ENCODE results near the gene A1BG. TPM values are rescaled to one million over a fixed set of nuclear protein-coding genes. Genes with fewer than 3 reads are reported as not detected.

Gene A1BG
- total RNA-seq, 2 donors from 2014 or later: 25.4 to 33.2 TPM

DNA sequence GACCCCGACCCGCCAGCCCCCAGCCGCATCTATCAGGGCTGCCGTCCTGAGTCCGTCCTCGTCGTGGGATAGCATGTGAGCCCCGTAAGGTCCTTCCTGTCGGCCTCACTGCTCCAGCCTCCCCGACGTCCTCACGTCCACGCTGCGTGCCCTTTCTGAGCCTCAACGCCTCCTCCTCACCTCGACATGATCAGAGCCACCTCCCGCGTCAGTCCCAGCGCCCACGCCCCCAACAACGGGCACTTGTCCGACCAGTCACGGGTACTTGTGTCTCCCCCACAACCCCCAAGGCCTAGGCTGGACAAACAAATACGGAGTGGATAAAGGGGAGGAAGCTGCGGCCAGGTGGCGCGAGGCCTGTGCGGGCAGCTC is 8.6 kb upstream of the A1BG start:
- H3K4me3 Mint-ChIP-seq: peak overlapping the region; percentile 92 to 99
- H3K4me1 Mint-ChIP-seq (ENCODE audit: low read depth): peaks cover 19% of the 10 kb centered on the region
- peak overlapping the region; percentile 91 for H3K27ac Mint-ChIP-seq
- H3K9me3 Mint-ChIP-seq: no peaks in the 10 kb centered on the region
- peak; percentile 65 to 73 for DNase-seq
- peak; percentile 26 to 41 for ATAC-seq (replicated peaks in 1 of 2)
- H3K27me3 Mint-ChIP-seq (ENCODE audit: low read depth): no peaks in the 10 kb centered on the region
- H3K36me3 Mint-ChIP-seq (ENCODE audit: insufficient read depth in 2 of 2): peaks cover 0 to 1% of the 10 kb centered on the region in 2 donors

DNA sequence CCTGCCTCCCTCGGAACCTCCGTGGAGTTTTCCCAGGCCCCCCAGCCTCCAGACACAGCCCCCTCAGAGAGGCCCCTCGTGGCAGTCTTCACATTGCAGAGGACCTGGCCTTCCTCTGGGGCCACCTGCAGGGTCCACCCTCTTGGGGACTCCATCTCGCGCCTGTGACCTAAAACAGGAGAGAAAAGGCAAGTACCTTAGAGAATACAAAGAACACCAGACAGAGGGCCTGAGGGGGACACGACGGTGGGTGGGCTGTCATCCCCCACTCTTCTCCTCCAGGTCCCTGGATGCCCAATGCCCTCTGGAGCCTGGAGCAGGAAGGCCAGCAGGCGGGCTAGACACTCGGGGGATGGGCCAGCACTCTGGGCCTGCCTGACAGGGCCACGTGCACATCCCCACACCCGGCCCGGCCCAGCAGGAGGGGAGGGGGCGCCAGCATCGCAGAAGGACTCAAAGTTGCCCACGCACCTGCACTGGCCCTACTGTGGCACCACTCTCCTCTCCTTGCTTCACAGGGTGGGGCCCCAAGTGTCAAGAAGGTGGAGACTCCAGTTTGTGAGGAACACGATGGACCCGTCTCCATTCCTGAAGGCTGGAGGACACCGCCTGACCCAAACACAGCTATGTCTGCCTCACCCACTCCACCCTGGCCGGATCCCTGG is 4.3 kb upstream of the A1BG start:
- DNase-seq: no peak
- Mint-ChIP-seq H3K4me1 (ENCODE audit: low read depth) (peaks cover 14% of the 10 kb centered on the region), H3K36me3 (ENCODE audit: insufficient read depth in 2 of 2) (peaks cover 0 to 1% of the 10 kb centered on the region in 2 donors), H3K9me3 (no peaks in the 10 kb centered on the region), H3K27ac (no peak overlapping the region), H3K4me3 (peak overlapping the region in 1 of 2 donors; percentile 37), H3K27me3 (ENCODE audit: low read depth) (no peaks in the 10 kb centered on the region)
- ATAC-seq (replicated peaks in 1 of 2): no peak

DNA sequence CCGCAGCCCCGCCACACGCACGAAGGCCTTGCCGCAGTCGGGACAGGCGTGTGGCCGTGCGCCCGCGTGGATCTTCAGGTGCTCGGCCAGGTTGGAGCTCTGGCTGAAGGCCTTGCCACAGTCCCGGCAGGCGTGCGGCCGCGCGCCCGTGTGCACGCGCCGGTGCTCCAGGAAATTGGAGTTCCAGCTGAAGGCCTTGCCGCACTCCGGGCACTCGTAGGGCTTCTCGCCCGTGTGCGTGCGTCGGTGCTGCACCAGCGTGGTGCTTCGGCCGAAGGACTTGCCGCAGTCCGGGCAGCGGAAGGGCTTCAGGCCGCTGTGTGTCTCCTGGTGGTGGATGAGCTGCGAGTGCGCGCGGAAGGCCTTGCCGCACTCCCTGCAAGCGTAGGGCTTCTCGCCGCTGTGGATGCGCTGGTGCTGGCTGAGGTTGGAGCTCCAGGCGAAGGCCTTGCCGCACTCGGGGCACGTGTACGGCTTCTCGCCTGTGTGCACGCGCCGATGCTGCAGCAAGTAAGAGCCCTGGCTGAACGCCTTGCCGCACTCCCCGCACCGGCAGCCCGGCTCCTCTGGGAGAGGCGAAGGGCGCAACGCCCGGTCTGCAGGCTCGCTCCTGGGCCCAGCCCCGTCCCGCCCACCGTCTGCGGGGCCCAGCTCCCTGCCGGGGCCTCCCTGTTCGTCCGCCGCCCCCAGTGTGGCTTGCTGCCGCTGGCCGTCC is 3.6 kb upstream of the A1BG start:
- peaks cover 11% of the 10 kb centered on the region for H3K4me1 Mint-ChIP-seq (ENCODE audit: low read depth)
- no peaks in the 10 kb centered on the region for H3K36me3 Mint-ChIP-seq (ENCODE audit: insufficient read depth in 2 of 2)
- no peak for DNase-seq
- H3K27ac Mint-ChIP-seq: no peak overlapping the region
- peak overlapping the region; percentile 63 to 64 for H3K4me3 Mint-ChIP-seq
- H3K27me3 Mint-ChIP-seq (ENCODE audit: low read depth): no peaks in the 10 kb centered on the region
- H3K9me3 Mint-ChIP-seq: no peaks in the 10 kb centered on the region
- no peak for ATAC-seq (replicated peaks in 1 of 2)

DNA sequence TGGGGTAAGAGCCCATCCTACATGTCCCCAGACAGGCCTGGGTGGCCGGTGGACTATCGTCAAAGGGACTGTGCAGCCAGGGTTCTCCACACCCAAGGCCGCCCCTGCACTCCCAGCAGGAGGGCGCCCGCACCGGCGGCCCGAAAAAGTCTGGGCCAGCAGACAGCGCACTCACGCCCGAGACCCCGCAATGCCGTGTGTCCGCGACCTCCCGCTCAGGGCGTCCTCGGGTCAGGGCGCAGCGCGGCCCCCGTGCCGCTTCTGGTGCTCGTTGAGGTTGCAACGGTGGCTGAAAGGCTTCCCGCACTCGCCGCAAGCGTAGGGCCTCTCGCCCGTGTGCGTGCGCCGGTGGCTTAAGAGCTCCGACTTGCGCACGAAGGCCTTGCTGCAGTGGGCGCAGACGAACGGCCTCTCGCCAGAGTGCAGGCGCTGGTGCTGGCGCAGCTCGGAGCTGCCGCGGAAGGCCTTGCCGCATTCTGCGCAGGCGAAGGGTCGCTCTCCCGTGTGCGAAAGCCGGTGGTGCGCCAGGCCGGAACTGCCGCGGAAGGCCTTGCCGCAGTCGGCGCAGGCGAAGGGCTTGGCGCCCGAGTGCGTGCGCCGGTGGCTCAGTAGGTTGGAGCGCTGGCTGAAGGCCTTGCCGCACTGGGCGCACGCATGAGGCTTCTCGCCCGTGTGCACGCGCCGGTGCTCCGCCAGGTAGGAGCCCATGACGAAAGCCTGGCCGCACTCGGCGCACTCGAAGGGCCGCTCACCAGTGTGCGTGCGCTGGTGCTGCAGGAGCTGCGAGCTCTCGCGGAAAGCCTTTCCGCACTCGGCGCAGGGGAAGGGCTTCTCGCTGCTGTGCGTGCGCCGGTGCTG is 2.8 kb upstream of the A1BG start:
- peak overlapping the region; percentile 63 to 64 for H3K4me3 Mint-ChIP-seq
- H3K27me3 Mint-ChIP-seq (ENCODE audit: low read depth): no peaks in the 10 kb centered on the region
- peaks cover 3% of the 10 kb centered on the region for H3K4me1 Mint-ChIP-seq (ENCODE audit: low read depth)
- DNase-seq (peak; percentile 38 to 42), ATAC-seq (replicated peaks in 1 of 2) (peak; percentile 63 to 71)
- no peaks in the 10 kb centered on the region for H3K36me3 Mint-ChIP-seq (ENCODE audit: insufficient read depth in 2 of 2)
- H3K27ac Mint-ChIP-seq: no peak overlapping the region
- H3K9me3 Mint-ChIP-seq: no peaks in the 10 kb centered on the region

DNA sequence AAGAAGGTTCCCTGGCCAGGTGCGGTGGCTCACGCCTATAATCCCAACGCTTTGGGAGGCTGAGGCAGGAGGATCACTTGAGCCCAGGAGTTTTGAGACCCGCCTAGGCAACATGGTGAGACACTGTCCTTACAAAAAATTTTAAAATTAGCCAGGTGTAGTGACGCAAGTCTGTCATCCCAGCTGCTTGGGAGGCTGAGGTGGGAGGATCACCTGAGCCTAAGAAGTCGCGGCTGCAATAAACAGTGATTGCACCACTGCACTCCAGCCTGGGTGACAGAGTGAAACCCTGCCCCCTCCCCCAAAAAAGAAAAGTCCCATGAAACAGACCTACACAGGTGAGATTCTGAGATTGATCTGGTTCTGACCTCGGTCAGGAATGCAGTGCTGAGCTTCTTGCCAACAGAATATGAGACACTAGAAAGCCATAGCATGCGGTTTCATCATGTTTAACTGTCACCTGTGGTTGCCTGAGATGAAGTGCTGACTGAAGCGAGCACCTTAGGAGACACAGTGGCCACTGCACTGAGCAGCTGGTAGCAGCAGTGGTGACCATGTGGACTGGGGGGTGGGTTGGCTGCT is 2.0 kb upstream of the A1BG start:
- Mint-ChIP-seq H3K9me3 (no peaks in the 10 kb centered on the region), H3K27ac (no peak overlapping the region), H3K36me3 (ENCODE audit: insufficient read depth in 2 of 2) (no peaks in the 10 kb centered on the region), H3K27me3 (ENCODE audit: low read depth) (no peaks in the 10 kb centered on the region), H3K4me1 (ENCODE audit: low read depth) (no peaks in the 10 kb centered on the region), H3K4me3 (peak overlapping the region in 1 of 2 donors; percentile 37)
- DNase-seq: no peak
- no peak for ATAC-seq (replicated peaks in 1 of 2)

DNA sequence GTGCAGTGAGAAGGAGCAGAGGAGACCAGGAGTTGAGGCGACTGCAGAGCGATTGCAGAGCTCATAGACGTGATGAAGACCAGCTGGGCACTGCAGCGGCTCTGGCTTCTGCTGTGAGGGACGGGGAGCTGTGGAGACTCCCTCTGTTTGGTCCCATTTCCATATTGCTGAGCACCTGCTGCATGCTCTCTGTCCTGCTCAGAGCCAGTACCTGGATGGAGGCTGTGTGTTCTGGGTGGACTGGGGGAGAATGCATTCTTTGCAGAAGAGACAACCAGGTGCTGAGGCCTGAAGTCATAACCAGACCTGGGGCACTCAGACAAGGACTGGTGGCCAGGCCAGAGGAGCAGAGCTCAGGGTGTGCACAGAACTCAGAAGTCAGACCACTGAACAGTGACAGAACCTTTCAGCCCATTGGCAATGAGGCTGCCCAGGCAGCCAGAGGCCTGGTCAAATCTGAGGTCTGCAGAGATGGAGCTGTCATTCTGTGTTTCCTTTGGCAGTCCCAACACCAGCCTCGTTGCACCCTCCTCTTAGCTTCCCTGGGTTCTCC is 1.3 kb upstream of the A1BG start:
- ATAC-seq (replicated peaks in 1 of 2) (no peak), DNase-seq (no peak)
- H3K27ac Mint-ChIP-seq: no peak overlapping the region
- H3K27me3 Mint-ChIP-seq (ENCODE audit: low read depth): no peaks in the 10 kb centered on the region
- no peak overlapping the region for H3K4me3 Mint-ChIP-seq
- peaks cover 4% of the 10 kb centered on the region for H3K4me1 Mint-ChIP-seq (ENCODE audit: low read depth)
- peaks cover 1 to 2% of the 10 kb centered on the region in 2 donors for H3K36me3 Mint-ChIP-seq (ENCODE audit: insufficient read depth in 2 of 2)
- no peaks in the 10 kb centered on the region for H3K9me3 Mint-ChIP-seq

DNA sequence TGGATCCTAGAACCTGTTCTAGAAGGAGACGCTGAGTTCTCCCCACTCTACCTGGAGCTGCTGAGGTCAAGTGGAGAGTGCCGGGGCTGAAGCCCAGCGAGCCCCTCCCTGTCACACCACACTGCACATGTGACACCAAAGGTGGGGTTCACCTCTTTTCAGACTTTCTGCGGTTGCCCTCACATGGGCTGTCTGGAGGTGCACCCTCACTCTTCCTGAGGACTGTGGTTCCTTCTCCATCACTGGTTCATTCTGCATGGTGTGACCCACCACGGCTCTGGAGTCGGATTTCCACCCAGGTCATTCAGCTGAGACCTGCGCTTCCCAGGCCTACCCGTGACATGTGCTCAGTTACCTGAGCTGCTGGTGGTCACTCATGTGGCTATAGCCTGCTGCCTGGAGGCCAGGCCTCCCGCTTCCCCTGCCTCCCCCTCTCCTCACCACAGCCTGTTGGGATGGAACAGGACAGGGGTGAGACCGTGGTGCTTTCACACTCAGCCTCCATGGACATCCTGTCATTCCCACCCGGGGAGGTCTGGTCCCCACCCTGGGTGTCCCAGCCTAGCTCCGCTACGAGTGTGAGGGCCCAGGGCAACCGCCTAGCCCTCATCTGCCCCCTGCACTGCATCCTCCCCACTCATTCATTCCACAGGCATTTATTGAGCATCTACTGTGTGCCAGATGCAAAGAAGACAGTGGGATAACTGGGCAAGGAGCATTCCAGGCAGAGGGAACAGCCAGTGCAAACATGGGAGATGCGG is 605 bp upstream of the A1BG start:
- Mint-ChIP-seq H3K4me3 (no peak overlapping the region), H3K27ac (no peak overlapping the region), H3K36me3 (ENCODE audit: insufficient read depth in 2 of 2) (peaks cover 2 to 4% of the 10 kb centered on the region in 2 donors), H3K9me3 (no peaks in the 10 kb centered on the region), H3K27me3 (ENCODE audit: low read depth) (no peaks in the 10 kb centered on the region), H3K4me1 (ENCODE audit: low read depth) (peaks cover 11% of the 10 kb centered on the region)
- no peak for DNase-seq
- ATAC-seq (replicated peaks in 1 of 2): no peak

DNA sequence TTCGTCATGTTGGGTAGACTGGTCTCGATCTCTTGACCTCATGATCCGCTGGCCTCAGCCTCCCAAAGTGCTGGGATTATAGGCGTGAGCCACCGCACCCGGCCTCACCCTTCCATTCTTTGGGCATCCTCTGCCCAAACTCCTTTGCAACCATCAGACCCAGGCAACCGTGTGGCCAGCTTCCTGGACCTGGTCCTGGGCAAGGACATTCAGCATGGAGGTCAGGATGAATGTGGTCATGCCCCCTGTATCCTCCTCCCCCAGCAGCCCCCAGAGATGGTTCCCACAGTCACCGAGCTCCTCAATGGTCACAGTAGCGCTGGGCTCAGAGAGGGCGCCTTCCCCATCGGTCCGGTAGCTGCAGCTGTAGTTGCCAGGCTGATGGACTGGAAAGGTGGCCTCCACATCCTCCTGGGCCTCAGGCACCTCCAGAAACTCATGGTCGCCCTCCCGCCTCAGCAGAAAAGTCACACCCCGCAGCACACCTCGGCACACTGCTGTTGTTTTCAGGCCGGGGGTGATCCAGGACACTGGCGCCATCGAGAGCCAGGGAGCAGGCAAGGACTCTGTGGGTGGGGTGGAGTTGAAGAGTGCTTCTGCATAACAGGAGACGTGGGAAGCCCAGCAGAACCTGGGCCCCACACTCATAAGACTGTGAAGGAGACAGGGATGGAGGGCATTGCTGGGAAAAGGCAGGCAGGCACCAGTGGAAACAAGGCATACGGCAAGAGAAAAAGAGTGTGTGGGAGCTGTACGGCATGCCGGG is 1.1 kb downstream of the A1BG start:
- H3K4me1 Mint-ChIP-seq (ENCODE audit: low read depth): peaks cover 23% of the 10 kb centered on the region
- no peak for ATAC-seq (replicated peaks in 1 of 2)
- no peak overlapping the region for H3K27ac Mint-ChIP-seq

DNA sequence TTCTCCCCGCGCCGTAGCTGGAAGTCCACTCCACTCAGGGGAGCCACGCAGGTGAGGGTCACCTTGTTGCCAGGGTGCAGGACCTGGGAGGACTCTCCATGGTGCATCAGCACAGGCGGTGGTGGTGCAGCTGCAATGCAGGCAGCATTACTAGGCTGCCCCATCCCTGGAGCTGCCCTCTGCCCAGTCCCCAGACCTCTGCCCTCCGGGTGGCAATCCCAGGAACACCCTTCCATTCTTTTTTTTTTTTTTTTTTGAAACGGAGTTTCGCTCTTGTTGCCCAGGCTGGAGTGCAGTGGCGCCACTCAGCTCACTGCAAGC is 1.8 kb downstream of the A1BG start:
- H3K27ac Mint-ChIP-seq: no peak overlapping the region
- ATAC-seq (replicated peaks in 1 of 2): no peak
- no peaks in the 10 kb centered on the region for H3K27me3 Mint-ChIP-seq (ENCODE audit: low read depth)
- peaks cover 2 to 8% of the 10 kb centered on the region in 2 donors for H3K36me3 Mint-ChIP-seq (ENCODE audit: insufficient read depth in 2 of 2)
- no peak for DNase-seq
- H3K9me3 Mint-ChIP-seq: no peaks in the 10 kb centered on the region
- H3K4me3 Mint-ChIP-seq: no peak overlapping the region
- H3K4me1 Mint-ChIP-seq (ENCODE audit: low read depth): peaks cover 26% of the 10 kb centered on the region

More for the DNA sequence above, 1.1 kb downstream of the A1BG start:
- H3K9me3 Mint-ChIP-seq: no peaks in the 10 kb centered on the region
- peaks cover 2 to 6% of the 10 kb centered on the region in 2 donors for H3K36me3 Mint-ChIP-seq (ENCODE audit: insufficient read depth in 2 of 2)
- H3K27me3 Mint-ChIP-seq (ENCODE audit: low read depth): no peaks in the 10 kb centered on the region
- H3K4me3 Mint-ChIP-seq: no peak overlapping the region
- no peak for DNase-seq

DNA sequence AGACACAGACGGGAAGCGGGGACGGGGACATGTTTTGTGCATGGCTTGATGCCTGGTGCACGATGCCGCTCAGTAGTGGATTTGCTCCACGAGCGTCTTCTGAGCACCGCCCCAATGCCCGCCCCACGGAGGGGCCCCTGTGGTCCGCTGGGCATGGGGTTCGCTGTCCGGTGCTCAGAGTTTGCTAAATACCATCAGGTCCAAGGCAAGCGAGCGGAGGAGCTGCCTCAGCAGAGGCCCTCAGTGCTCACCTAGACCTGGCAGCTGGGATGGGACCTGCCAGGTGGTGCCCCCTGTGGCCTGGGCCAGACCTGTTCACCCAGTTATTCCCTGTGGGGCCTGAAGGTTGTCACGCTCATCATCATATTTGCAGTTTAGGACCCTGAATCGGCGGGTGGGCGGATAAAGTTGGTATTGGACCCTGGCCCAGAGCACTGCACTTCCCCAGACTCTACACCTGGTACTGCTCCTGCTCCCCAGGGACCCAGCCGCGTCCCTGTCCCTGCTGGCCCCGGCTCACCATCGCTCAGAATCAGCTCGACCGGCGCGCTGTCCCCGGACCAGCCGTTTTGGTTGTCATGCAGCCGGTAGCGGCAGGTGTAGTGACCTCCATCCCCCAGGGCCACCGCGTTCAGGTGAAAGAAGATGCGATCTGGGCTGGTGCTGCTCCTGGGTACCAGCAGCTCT is 2.3 kb downstream of the A1BG start:
- peaks cover 2 to 8% of the 10 kb centered on the region in 2 donors for H3K36me3 Mint-ChIP-seq (ENCODE audit: insufficient read depth in 2 of 2)
- H3K4me3 Mint-ChIP-seq: peak overlapping the region in 1 of 2 donors; percentile 36
- peaks cover 31% of the 10 kb centered on the region for H3K4me1 Mint-ChIP-seq (ENCODE audit: low read depth)
- H3K27me3 Mint-ChIP-seq (ENCODE audit: low read depth): no peaks in the 10 kb centered on the region
- H3K9me3 Mint-ChIP-seq: no peaks in the 10 kb centered on the region
- ATAC-seq (replicated peaks in 1 of 2) (no peak), DNase-seq (no peak)
- H3K27ac Mint-ChIP-seq: no peak overlapping the region

DNA sequence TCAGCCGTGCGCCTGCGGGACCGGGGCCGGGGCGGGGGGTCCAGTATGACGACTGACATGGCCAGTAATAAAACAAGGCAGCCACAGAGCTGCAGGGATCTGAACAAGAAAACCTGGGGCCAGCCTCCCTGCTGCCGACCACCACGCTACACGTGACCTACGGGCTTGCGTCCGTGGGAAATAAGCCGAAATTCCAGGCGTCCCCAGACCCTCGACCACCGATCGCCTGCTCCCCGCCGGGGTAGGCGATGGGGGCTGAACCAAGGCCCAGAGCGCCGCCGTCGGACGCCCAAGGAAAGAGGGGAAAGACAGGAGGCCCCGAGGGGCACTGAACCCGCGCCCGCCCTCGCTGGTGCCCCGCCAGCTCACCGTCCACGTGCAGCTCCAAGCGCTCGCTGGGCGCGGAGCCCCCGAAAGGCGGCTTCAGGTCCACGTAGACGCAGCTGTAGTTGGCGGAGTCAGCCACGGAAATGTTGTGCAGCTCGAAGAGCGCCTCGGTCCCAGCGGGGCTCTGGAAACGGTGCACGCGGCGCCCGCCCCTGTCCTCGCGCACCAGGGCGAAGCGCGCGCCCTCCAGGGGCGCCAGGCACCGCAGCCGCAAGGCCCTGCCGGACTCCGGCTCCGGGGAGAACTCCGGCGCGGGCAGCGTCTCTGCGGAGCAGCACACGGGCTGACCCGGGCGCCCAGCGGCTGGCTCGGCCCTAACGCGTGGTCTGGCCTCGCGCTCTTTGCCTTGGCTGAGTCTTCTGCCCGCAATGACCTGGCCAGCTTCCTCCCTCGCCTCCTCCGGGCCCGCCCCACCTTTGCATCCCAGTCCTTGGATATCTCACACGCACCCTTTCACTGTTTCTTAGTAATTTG is 3.1 kb downstream of the A1BG start:
- Mint-ChIP-seq H3K27me3 (ENCODE audit: low read depth) (no peaks in the 10 kb centered on the region), H3K36me3 (ENCODE audit: insufficient read depth in 2 of 2) (peaks cover 2 to 14% of the 10 kb centered on the region in 2 donors), H3K9me3 (no peaks in the 10 kb centered on the region), H3K27ac (no peak overlapping the region), H3K4me1 (ENCODE audit: low read depth) (peaks cover 39% of the 10 kb centered on the region), H3K4me3 (no peak overlapping the region)
- ATAC-seq (replicated peaks in 1 of 2) (no peak), DNase-seq (no peak)
